ENCODE results near the gene THADA. TPM values are rescaled to one million over a fixed set of nuclear protein-coding genes. Genes with fewer than 3 reads are reported as not detected.
"Not testable (repeated sequence)": the region's sequence is repeated elsewhere in the genome, so short reads cannot be mapped to it uniquely, and the experiment has no call there.

Gene THADA
- total RNA-seq, 2 experiments from 2014 or later: 26.2 to 32.2 TPM

DNA sequence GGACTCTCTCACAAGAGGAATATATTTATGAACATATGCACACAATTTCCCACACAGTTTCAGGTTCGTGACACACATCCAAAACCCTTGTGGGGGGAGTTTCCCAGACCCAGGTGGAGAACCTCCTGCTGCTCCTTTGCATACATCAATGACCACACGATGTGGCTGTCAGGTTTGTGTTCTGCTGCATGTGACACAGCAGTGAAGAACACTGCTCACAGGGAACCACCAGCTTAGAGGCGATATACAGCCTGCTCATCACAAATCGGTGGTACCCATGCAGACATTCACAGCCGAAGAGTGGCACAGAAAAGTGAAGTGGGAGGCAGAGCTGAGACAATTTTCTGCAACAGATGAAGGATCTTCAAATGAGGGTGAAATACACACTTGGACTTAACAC is 193.8 kb downstream of the THADA start:
- peaks cover 12% of the 10 kb centered on the region for H3K4me1 Mint-ChIP-seq
- H3K4me3 Mint-ChIP-seq: no peak overlapping the region
- no peak for DNase-seq
- ChIA-PET CTCF (interaction anchor here (1.7 kb wide), 1 partner anchor 13 kb away, joined by 4 read pairs; no protein-coding TSS in a partner anchor), POLR2A (interaction anchor here (0.6 kb wide), 1 partner anchor 324 kb away, joined by 4 read pairs; no protein-coding TSS in a partner anchor)
- peaks cover 12% of the 10 kb centered on the region for H3K36me3 Mint-ChIP-seq (ENCODE audit: low read depth)
- H3K9me3 Mint-ChIP-seq: no peaks in the 10 kb centered on the region
- H3K27ac Mint-ChIP-seq: no peak overlapping the region
- no peaks in the 10 kb centered on the region for H3K27me3 Mint-ChIP-seq

DNA sequence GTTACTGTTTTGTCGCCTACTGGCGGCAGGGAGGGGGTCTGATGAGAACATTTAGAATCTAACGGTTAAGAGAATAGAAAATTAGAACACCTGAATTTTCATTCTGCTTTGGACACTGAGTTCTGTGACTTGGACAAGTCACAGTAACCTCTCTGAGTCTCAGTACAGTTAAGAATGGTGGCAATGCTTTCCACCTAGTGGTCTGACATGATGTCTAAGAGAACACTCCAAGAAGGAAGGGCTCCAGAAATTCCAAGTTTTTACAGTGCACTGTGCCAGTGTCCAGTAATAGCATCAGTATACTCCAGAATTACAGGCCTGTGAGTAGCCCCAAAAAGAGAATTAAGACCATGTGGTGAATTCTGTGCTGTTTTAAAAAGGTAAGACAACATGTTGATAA is 195.3 kb downstream of the THADA start:
- Mint-ChIP-seq H3K4me3 (no peak overlapping the region), H3K27ac (no peak overlapping the region), H3K4me1 (peaks cover 14% of the 10 kb centered on the region), H3K36me3 (ENCODE audit: low read depth) (peaks cover 17% of the 10 kb centered on the region), H3K9me3 (no peaks in the 10 kb centered on the region), H3K27me3 (no peaks in the 10 kb centered on the region)
- CTCF ChIA-PET: no interaction called here
- POLR2A ChIA-PET: interaction anchor here (0.7 kb wide), 1 partner anchor 52 kb away, joined by 3 read pairs; no protein-coding TSS in a partner anchor
- DNase-seq: no peak

DNA sequence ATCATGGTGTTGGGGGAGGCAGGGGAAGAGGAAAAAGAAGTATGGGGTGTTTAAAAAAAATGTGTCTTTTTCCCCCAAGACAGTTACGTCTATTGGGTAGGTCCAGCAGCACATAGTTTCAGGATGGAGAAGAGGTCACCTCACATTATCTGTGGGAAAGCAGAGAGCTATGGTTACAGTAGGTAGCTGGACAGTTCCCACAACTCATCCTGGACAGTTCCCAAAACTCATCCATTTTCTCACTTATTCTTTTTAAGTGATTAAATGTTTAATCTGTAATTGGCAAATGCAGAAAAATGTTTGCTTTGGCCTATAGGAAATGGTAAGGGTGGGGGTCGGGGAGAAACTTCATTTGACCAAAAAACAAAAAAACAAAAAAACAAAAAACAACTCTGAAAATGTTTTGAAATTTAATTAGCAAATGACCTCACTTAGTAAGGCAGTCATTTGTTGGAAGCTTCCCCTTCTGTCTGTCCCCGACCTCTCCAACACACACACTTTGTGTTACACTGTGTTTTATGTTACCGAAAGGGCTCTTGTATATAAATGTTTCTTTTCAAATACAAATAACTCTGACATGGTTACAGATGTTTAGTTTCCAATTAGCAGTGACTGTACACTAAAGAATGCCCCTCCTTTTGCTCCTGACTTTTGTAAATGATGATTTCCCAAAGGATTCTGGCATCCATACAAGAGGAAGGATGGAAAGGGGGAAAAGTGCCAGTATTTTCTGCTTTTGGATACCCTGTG is 196.1 kb downstream of the THADA start:
- POLR2A ChIA-PET: no interaction called here
- Mint-ChIP-seq H3K4me3 (no peak overlapping the region), H3K27ac (no peak overlapping the region), H3K4me1 (peaks cover 14% of the 10 kb centered on the region), H3K27me3 (no peaks in the 10 kb centered on the region), H3K36me3 (ENCODE audit: low read depth) (peaks cover 24% of the 10 kb centered on the region), H3K9me3 (no peaks in the 10 kb centered on the region)
- CTCF ChIA-PET: interaction anchor here (0.8 kb wide), 1 partner anchor 60 kb away, joined by 3 read pairs; no protein-coding TSS in a partner anchor
- DNase-seq: no peak

DNA sequence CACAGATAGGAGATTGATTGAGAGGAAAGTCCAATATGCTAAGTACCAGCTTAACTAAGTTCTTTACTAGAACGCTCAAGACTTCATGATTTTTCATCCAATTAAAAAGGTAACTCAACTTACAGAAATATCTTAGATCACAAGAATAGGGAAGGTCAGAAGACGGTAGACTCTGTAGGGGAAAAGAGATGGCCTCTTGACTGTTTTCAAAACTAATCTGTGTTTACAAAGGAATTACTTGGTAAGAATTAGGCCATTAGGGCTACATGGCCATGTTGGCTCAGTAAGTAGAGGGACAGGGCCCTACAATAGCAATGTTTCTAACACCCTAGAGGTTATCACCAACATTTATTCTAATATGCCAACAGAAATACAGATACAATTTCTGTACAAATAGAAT is 196.7 kb downstream of the THADA start:
- ChIA-PET CTCF (no interaction called here), POLR2A (no interaction called here)
- peaks cover 14% of the 10 kb centered on the region for H3K4me1 Mint-ChIP-seq

DNA sequence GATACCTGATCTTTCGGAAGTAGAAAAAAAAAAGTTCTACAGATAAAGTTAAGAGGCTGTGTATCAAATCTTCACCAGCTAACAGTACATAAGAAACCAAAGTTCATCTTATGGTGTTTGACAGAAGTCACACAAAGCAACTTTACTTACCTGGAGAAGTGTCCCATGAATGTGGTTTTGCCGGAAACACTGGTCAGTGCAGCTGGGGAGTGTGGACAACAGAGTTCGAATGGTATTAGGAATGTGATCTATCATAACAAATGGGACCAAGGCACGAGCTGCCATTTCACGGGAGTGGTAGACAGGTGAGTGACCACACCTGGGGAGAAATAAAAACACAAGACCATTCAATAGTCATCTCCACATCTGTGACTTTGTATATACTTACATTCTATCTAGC is 198.0 kb downstream of the THADA start:
- POLR2A ChIA-PET: no interaction called here
- Mint-ChIP-seq H3K4me3 (no peak overlapping the region), H3K9me3 (peaks cover 3% of the 10 kb centered on the region), H3K27me3 (no peaks in the 10 kb centered on the region), H3K27ac (no peak overlapping the region), H3K36me3 (ENCODE audit: low read depth) (peaks cover 40% of the 10 kb centered on the region), H3K4me1 (peaks cover 14% of the 10 kb centered on the region)
- DNase-seq: no peak
- CTCF ChIA-PET: interaction anchor here (0.5 to 1.1 kb wide), 3 partner anchors 95 to 519 kb away, joined by 3 read pairs; no protein-coding TSS in a partner anchor

More for the DNA sequence above, 196.7 kb downstream of the THADA start:
- peaks cover 27% of the 10 kb centered on the region for H3K36me3 Mint-ChIP-seq (ENCODE audit: low read depth)
- no peak overlapping the region for H3K4me3 Mint-ChIP-seq
- no peaks in the 10 kb centered on the region for H3K9me3 Mint-ChIP-seq
- H3K27me3 Mint-ChIP-seq: no peaks in the 10 kb centered on the region
- DNase-seq: no peak
- no peak overlapping the region for H3K27ac Mint-ChIP-seq

DNA sequence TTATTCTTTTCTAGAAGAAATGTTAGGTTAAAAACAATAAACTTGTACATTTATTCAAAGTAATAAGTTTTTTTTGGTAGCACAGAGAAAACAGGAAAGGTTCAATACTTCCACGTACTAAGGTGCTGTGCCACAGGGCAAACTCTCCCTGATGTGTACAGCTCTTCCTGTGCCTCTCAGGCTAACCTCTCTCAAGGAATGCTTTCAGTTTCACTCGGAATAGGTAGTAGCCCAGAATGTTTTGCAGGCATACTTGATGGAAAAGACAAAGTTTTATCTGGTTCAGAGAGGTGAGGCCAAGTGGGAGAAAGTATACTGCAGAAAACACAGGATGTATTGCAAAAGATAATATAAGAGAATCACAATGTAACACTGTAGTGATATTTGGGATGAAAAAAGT is 198.4 kb downstream of the THADA start:
- Mint-ChIP-seq H3K4me1 (peaks cover 16% of the 10 kb centered on the region), H3K27me3 (no peaks in the 10 kb centered on the region), H3K4me3 (no peak overlapping the region), H3K27ac (no peak overlapping the region), H3K9me3 (peaks cover 6% of the 10 kb centered on the region), H3K36me3 (ENCODE audit: low read depth) (peaks cover 44% of the 10 kb centered on the region)
- POLR2A ChIA-PET: no interaction called here
- CTCF ChIA-PET: interaction anchor here (0.5 to 1.1 kb wide), 2 partner anchors 94 to 519 kb away, joined by 3 read pairs; no protein-coding TSS in a partner anchor
- DNase-seq: no peak

DNA sequence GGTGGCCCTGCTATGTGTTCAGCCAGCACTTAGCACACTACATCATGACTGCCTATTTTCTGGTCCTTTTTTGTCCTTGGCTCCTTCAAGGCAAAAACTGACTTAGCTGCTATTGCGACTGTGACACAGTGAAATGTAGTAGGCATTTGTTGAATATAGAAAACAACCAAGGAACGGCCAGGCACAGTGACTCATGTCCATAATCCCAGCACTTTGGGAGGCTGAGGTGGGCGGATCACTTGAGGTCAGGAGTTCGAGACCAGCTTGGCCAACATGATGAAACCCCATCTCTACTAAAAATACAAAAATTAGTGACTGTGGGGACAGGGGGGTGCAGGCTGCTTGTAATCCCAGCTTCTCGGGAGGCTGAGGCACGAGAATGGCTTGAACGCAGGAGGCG is 199.5 kb downstream of the THADA start:
- DNase-seq, H3K9me3 Mint-ChIP-seq, H3K27ac Mint-ChIP-seq, H3K4me3 Mint-ChIP-seq, H3K27me3 Mint-ChIP-seq, POLR2A ChIA-PET: not testable (repeated sequence)
- H3K36me3 Mint-ChIP-seq (ENCODE audit: low read depth): peaks cover 46% of the 10 kb centered on the region
- peaks cover 12% of the 10 kb centered on the region for H3K4me1 Mint-ChIP-seq
- CTCF ChIA-PET: interaction anchor here (0.6 to 0.8 kb wide), 2 partner anchors 9 to 14 kb away, joined by 3 to 4 read pairs; no protein-coding TSS in a partner anchor

DNA sequence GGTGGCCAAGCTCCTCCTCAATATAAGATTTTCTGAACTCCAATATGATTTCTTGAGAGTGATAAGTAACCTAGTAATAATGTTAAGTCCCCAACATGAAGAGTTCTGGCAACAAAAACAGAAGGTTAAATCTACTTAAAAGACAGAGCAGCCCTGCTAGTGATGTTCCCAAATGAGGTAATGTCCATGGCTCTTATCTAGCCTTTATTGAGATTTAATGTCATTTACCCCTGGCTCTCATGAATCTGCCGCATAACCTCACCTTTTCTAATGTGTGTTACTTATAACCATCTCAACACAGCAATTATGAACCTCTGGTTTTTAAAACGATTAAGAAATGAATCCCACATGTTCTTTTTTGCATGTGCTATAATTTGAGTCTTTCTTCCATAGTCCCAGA is 201.9 kb downstream of the THADA start:
- CTCF ChIA-PET: interaction anchor here (0.5 to 1.8 kb wide), 3 partner anchors 26 to 260 kb away, joined by 3 to 4 read pairs (median 4); no protein-coding TSS in a partner anchor
- H3K4me1 Mint-ChIP-seq: peaks cover 12% of the 10 kb centered on the region

DNA sequence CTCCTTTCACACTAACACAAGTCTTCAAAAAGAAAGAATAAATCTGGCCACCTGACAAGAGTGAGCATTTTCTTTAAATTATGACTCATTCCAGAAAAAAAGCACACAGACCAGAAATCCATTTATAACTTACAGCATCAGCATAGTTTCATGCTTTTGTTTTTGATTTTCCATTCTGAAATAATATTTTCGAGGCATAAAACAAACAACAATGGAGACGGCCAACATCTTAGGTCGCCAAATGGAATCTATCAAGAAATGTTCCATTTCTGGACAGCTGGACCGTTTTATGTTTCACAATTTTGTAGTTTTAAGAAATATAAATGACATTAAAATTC is 204.0 kb downstream of the THADA start:
- Mint-ChIP-seq H3K4me1 (peaks cover 13% of the 10 kb centered on the region), H3K36me3 (ENCODE audit: low read depth) (peaks cover 33% of the 10 kb centered on the region), H3K4me3 (no peak overlapping the region), H3K27ac (no peak overlapping the region), H3K27me3 (no peaks in the 10 kb centered on the region), H3K9me3 (peaks cover 6% of the 10 kb centered on the region)
- no peak for DNase-seq
- ChIA-PET CTCF (no interaction called here), POLR2A (no interaction called here)

More for the DNA sequence above, 201.9 kb downstream of the THADA start:
- Mint-ChIP-seq H3K36me3 (ENCODE audit: low read depth) (peaks cover 45% of the 10 kb centered on the region), H3K4me3 (no peak overlapping the region), H3K27ac (no peak overlapping the region), H3K9me3 (peaks cover 6% of the 10 kb centered on the region), H3K27me3 (no peaks in the 10 kb centered on the region)
- POLR2A ChIA-PET: no interaction called here
- DNase-seq: no peak

DNA sequence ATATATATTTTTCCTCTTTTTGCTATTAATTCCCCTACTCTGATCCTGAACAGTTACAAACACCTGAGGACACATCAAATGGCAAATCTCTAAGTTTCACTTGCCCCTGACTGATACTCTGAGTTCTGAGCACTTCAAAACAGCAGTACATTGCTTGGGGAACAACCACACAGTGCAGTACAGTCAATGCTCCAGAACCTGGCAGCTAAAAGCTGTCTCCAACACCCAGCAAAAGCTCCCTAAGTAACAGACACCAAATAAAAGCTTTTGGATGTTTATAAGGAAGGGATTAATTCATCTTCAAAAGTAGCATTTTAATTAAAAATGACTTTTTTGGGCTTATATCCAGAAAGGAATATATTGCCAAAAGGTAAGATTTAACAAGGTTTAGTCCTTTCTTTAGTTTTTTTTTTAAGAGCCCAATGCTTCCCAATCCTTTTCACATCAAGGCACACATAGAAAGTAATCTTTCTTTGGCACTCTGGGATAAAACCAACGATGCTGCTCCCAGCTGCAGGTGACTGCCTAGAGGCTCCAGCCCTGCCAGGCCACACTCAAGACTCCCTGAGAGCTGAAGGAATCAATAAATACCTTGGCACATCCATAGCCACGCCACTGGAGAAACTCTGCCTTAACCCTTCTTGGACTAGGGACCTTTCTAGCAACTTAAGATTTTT is 204.5 kb downstream of the THADA start:
- peaks cover 34% of the 10 kb centered on the region for H3K36me3 Mint-ChIP-seq (ENCODE audit: low read depth)
- POLR2A ChIA-PET: no interaction called here
- peaks cover 13% of the 10 kb centered on the region for H3K4me1 Mint-ChIP-seq
- H3K4me3 Mint-ChIP-seq: no peak overlapping the region
- H3K27ac Mint-ChIP-seq: no peak overlapping the region
- CTCF ChIA-PET: interaction anchor here (0.7 kb wide), 1 partner anchor 68 kb away, joined by 3 read pairs; no protein-coding TSS in a partner anchor
- H3K27me3 Mint-ChIP-seq: no peaks in the 10 kb centered on the region
- DNase-seq: no peak
- peaks cover 6% of the 10 kb centered on the region for H3K9me3 Mint-ChIP-seq

DNA sequence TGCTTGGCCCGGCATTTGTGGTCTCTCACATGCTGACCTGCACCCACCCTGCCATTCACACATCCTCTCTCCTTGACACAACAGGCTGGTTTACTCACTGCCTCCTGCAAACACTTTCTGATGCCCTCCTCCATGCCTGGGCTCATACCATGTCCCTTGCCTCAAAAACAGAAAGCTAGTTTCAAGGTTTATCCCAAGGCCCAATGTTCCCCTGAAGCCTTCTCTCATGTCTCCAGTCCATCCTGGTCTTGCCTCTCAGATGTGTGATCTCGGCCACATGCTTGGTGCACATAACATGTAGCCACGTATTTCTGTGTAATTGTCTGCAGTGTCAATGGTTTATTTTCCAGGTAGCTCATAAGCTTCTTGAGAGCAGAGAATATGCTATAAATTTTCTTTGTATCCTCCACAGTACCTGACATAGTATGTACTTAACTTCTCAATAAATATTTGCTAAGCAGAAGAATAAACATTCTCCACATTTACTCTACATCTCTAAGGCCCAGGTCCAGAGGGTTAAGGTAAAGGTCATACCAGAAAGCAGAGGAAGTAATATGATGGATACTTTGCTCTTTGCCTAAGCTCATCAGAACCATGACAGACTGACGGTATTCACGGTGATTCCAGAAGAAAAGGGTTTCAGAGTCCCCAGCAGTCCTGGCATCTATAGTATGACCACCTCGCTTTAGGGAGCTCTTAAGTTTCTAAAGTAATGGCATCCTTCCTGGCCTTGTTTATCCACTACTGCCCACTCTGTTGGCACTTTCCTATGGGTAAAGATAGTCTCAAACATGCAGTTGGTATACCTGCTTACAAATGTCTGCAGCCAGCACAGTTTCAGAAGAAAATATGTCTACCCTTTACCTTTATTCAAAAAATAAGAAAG is 206.0 kb downstream of the THADA start:
- H3K9me3 Mint-ChIP-seq: peaks cover 6% of the 10 kb centered on the region
- H3K4me3 Mint-ChIP-seq: no peak overlapping the region
- no peak for DNase-seq
- CTCF ChIA-PET: interaction anchor here (1.5 to 1.7 kb wide), 2 partner anchors 10 to 28 kb away, joined by 4 read pairs; no protein-coding TSS in a partner anchor
- POLR2A ChIA-PET: no interaction called here
- peaks cover 18% of the 10 kb centered on the region for H3K4me1 Mint-ChIP-seq
- no peaks in the 10 kb centered on the region for H3K27me3 Mint-ChIP-seq
- H3K27ac Mint-ChIP-seq: no peak overlapping the region
- peaks cover 26% of the 10 kb centered on the region for H3K36me3 Mint-ChIP-seq (ENCODE audit: low read depth)

DNA sequence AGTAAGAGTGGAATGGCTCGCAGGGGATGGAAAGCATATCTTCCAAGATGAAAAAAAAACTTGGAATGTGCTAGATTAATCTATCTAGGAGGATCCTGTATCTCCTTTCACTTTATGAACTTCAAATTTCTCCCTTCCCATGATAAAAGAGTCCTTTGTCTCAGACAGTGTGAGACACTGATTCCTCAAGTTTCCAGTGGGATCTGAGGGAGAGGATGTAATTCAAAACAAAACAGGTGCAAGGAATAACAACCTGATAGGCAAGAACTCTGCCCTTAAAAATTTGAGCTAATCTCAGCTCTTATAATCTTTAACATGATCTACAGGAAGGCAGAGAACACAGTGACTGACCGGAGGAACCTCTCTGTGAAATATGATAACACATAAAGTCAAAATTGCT is 207.5 kb downstream of the THADA start:
- Mint-ChIP-seq H3K4me3 (no peak overlapping the region), H3K36me3 (ENCODE audit: low read depth) (peaks cover 21% of the 10 kb centered on the region), H3K9me3 (peaks cover 6% of the 10 kb centered on the region), H3K27me3 (no peaks in the 10 kb centered on the region), H3K27ac (no peak overlapping the region), H3K4me1 (peaks cover 28% of the 10 kb centered on the region)
- ChIA-PET POLR2A (no interaction called here), CTCF (interaction anchor here (1.5 to 1.7 kb wide), 2 partner anchors 8 to 29 kb away, joined by 4 read pairs; no protein-coding TSS in a partner anchor)
- DNase-seq: no peak
